ENCODE measurements around the gene AMDHD1. TPM values are rescaled to one million over a fixed set of nuclear protein-coding genes. Genes with fewer than 3 reads are reported as not detected.

The AMDHD1 gene
- total RNA-seq (2021; fragmentation: NEBNext Ultra II Directional; extraction: Animal tissue kit (Norgen Biotek cat#: 25700)) (0.34 TPM in 1 of 2 replicates, not detected in the other), polyA plus RNA-seq (2011; rRNA removed) (0.14 TPM in 2 replicates), polyA minus RNA-seq (2011; rRNA and poly(A)+ RNA removed) (0.17 and 0.22 TPM in 2 replicates)
- 0.36 TPM for polyA plus RNA-seq (2011; cell fraction: cytosol; rRNA removed)
- 0.61 TPM for polyA plus RNA-seq (2011; cell fraction: nucleus; rRNA removed)
- polyA plus RNA-seq (2012, experiment 1 of 2) = 0.14 to 0.54 TPM (median 0.31 TPM) in 3 of 4 replicates, not detected in the other
- not detected for polyA plus RNA-seq (2012, experiment 2 of 2)
- polyA plus RNA-seq (2013, experiment 1 of 2) = 0.14 TPM
- 0.17 TPM for polyA plus RNA-seq (2013, experiment 2 of 2)
- polyA minus RNA-seq (2011; cell fraction: cytosol; rRNA and poly(A)+ RNA removed) = not detected
- polyA minus RNA-seq (2011; cell fraction: nucleus; rRNA and poly(A)+ RNA removed) = 1.6 TPM
- long read RNA-seq, experiment 1 = 0 reads
- long read RNA-seq, experiment 2 = 0 reads

DNA sequence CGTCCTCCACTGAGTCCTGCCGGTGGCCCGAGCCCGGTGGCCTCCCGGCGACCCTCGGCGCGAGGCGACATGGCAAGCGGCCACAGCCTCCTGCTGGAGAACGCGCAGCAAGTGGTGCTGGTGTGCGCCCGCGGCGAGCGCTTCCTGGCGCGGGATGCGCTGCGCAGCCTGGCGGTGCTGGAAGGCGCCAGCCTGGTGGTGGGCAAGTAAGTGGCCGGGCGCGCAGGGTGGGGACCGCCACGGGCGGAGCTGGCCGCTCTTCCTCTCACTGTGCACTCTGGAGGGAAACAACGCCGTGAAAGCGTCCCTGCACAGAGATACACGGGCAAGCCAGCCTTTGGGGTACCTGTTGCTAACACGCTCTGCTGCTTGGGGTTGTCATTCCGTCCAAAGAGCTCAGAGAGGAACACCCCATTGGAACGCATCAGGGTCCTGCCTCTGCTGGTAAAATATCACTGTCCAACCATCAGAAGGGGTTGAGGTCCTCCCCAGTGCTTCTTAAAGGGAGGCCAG, at the start of gene AMDHD1:
Gene AMDHD1, plus strand, starts transcription at position 2 of the 513 bp plus-strand sequence. Its CDS starts 68 bp downstream, at position 70.
- Histone ChIP-seq H3K18ac (ENCODE audit: extremely low read depth, low read length) (peak within 1 kb of the TSS; percentile 67), H3K4me2 (ENCODE audit: insufficient read depth in 1 of 2, low read depth in 2 of 2, low read length in 2 of 2) (peak within 1 kb of the TSS; percentile 70 to 79), H4K5ac (ENCODE audit: insufficient read length, low read depth, low read length) (peak within 1 kb of the TSS; percentile 39), H4K20me1 (replicated peaks in 1 of 2; ENCODE audit: control insufficient read depth in 1 of 2, insufficient read depth in 2 of 2, low read length in 2 of 2) (no peaks in the 10 kb centered on the region), H3K36me3 (ENCODE audit: control insufficient read depth in 2 of 4, insufficient read depth in 4 of 4, low read length in 3 of 4) (no peaks in the 10 kb centered on the region), H4K91ac (replicated peaks; ENCODE audit: insufficient read length, low read length) (peak within 1 kb of the TSS; percentile 87), H3K4me1 (replicated peaks in 1 of 4; ENCODE audit: control insufficient read depth in 3 of 4, insufficient read depth in 4 of 4, low read length in 3 of 4) (peaks cover 0 to 4% (median under 1%) of the 10 kb centered on the region in 4 experiments; a peak in 3 of 7 replicates), H2BK120ac (replicated peaks; ENCODE audit: low read depth, low read length) (no peak within 1 kb of the TSS), H2BK5ac (ENCODE audit: low read depth, low read length) (peak within 1 kb of the TSS; percentile 66; the same call in 1 of the 2 replicates), H3K27me3 (replicated peaks in 1 of 4; ENCODE audit: control insufficient read depth in 3 of 4, extremely low read depth in 1 of 4, insufficient read depth in 3 of 4, low read length in 3 of 4) (peaks cover 0 to 11% (median 10%) of the 10 kb centered on the region in 4 experiments; a peak in 5 of 7 replicates), H3K27ac (ENCODE audit: low read depth, low read length) (no peak within 1 kb of the TSS), H4K8ac (ENCODE audit: extremely low read depth, insufficient read depth, low read length) (peak within 1 kb of the TSS; percentile 94), H3K56ac (replicated peaks; ENCODE audit: insufficient read length, low read depth, low read length) (peak within 1 kb of the TSS; percentile 66), H3K4ac (replicated peaks; ENCODE audit: insufficient read length, low read depth, low read length) (no peak within 1 kb of the TSS), H3K23me2 (ENCODE audit: low read depth, low read length) (peaks cover 8% of the 10 kb centered on the region; the same call in 1 of the 2 replicates), H3K79me1 (ENCODE audit: low read depth, low read length) (no peaks in the 10 kb centered on the region), H3K23ac (ENCODE audit: insufficient read length) (no peak within 1 kb of the TSS), H3K9ac (replicated peaks in 1 of 4; ENCODE audit: extremely low read depth in 1 of 4, low read depth in 3 of 4, low read length in 3 of 4) (peak within 1 kb of the TSS in 2 of 4 experiments; percentile 32 to 68; a peak in 6 of 7 replicates), H3K9me3 (ENCODE audit: insufficient read depth in 2 of 2, low read depth in 1 of 2, low read length in 1 of 2) (no peaks in the 10 kb centered on the region), H2AFZ (ENCODE audit: low read length) (peak within 1 kb of the TSS; percentile 98), H2BK15ac (ENCODE audit: low read length) (peak within 1 kb of the TSS; percentile 98; the same call in 1 of the 2 replicates), H2BK20ac (ENCODE audit: low read length) (0 out of 2 replicates have a peak within 1 kb of the TSS, but pooled peaks have one; percentile 5), H2AK5ac (ENCODE audit: low read depth, low read length) (no peak within 1 kb of the TSS), H2BK12ac (ENCODE audit: low read depth, low read length) (peak within 1 kb of the TSS; percentile 80; the same call in 1 of the 2 replicates), H3K14ac (ENCODE audit: insufficient read length) (no peak within 1 kb of the TSS), H3K4me3 (ENCODE audit: extremely low read depth in 1 of 4, insufficient read depth in 2 of 4, low read depth in 3 of 4, low read length in 4 of 4) (peak within 1 kb of the TSS; percentile 59 to 95 (median 74)), H3K79me2 (ENCODE audit: control insufficient read depth in 1 of 2, insufficient read depth in 2 of 2, low read length in 2 of 2) (no peaks in the 10 kb centered on the region)
- WGBS, 2 experiments (ENCODE audit: extremely low coverage in 1 of 2, insufficient coverage in 1 of 2, insufficient read length in 1 of 2, insufficient replicate concordance in 2 of 2, low coverage in 1 of 2, low lambda C conversion rate in 2 of 2, missing lambda C conversion rate in 1 of 2) = 3% methylated on average over 33 of the region's 38 CpGs; no CpG with 5 or more reads in 1 of the 2 experiments
- peak in 1 of 2 experiments; percentile 77 for DNase-seq (ENCODE audit: low read depth in 1 of 2, low spot score in 2 of 2)
- no peak for FAIRE-seq
- POLR2A ChIA-PET (ENCODE audit: partially characterized antibody) = interaction anchor here (0.5 to 1.9 kb wide), 8 partner anchors 8 to 234 kb away, joined by 3 to 8 read pairs (median 4); partner anchors contain the start of gene SNRPF
- CTCF ChIA-PET (ENCODE audit: partially characterized antibody) = interaction anchor here (0.6 to 10.1 kb wide), 11 partner anchors 13 to 365 kb away, joined by 3 to 123 read pairs (median 4); no protein-coding TSS in a partner anchor
- TF ChIP-seq ASH2L (IDR thresholded peaks at IDR 0.05; ENCODE audit: low read length) (no peak), RNF2 (IDR thresholded peaks at IDR 0.05; ENCODE audit: borderline replicate concordance, low read depth, low read length, missing control alignments, poor library complexity, severe bottlenecking) (no peak), CREB1 (IDR thresholded peaks at IDR 0.05) (0 out of 2 replicates have a peak, but pooled peaks have one; percentile 16), EZH2 (IDR thresholded peaks at IDR 0.05; ENCODE audit: low read depth, low read length, severe bottlenecking) (peak; percentile 30), PHF8 (conservative IDR thresholded peaks at IDR 0.05; ENCODE audit: low read depth, low read length) (peak; percentile 0; the same call in 1 of the 2 replicates), KDM4A (IDR thresholded peaks at IDR 0.05; ENCODE audit: low read depth, low read length, severe bottlenecking) (peak; percentile 42), HDAC2 (IDR thresholded peaks at IDR 0.05; ENCODE audit: borderline replicate concordance in 1 of 2, low read depth in 2 of 2, low read length in 2 of 2) (peak in 1 of 2 experiments; percentile 48; a peak in 1 of 4 replicates), SRF (IDR thresholded peaks at IDR 0.05; ENCODE audit: low read depth, low read length) (no peak), GTF2F1 (IDR thresholded peaks at IDR 0.05; ENCODE audit: borderline replicate concordance, low read depth, low read length) (no peak)
